Ovary (tissue), 9 donors: ENCODE data around the gene SUDS3. TPM values are rescaled to one million over a fixed set of nuclear protein-coding genes. Genes with fewer than 3 reads are reported as not detected.

Source experiments
- DNase-seq, 5 donors: peaks; one replicate each; pipeline ENCODE4 v3.0.0-alpha.2; 2019 to 2020
- H3K27ac ChIP-seq, 2 donors: fragments of 200-600 bp; one replicate each; pipeline versions ENCODE4 v1.5.1 to v1.8.0; 2019 to 2022
- H3K27me3 ChIP-seq: fragments of 200-600 bp; one replicate; pipeline ENCODE4 v1.8.0; 2022
- H3K36me3 ChIP-seq: fragments of 200-600 bp; sonication (generic); one replicate; pipeline ENCODE4 v1.5.1; 2019
- H3K4me1 ChIP-seq: one replicate; pipeline ENCODE4 v1.8.1; 2013; ENCODE audit warnings: mild to moderate bottlenecking, moderate library complexity; ENCODE audit not compliant: insufficient read depth
- H3K4me3 ChIP-seq: fragments of 200-600 bp; sonication (generic); one replicate; pipeline ENCODE4 v1.5.1; 2017
- H3K9me3 ChIP-seq, 2 donors: fragments of 200-600 bp in 1 of 2; sonication (generic) in 1 of 2; one replicate each; pipeline versions ENCODE4 v1.5.1 to v1.8.1; 2013 to 2019; ENCODE audit warnings: mild to moderate bottlenecking in 1 of 2, moderate library complexity in 1 of 2
- CTCF ChIP-seq, 3 donors: fragments of 450-650 bp in 2 of 3; fragments of 200-600 bp in 1 of 3; IDR thresholded peaks; one replicate each; pipeline versions ENCODE4 v1.5.1 to v1.8.0; 2016 to 2022; ENCODE audit warnings: antibody characterized with exemption in 3 of 3, mild to moderate bottlenecking in 1 of 3
- EP300 ChIP-seq: sonication (generic); formaldehyde crosslinking; IDR thresholded peaks from one replicate; pipeline ENCODE4 v1.6.1; 2017; ENCODE audit warnings: antibody characterized with exemption
- POLR2A ChIP-seq: fragments of 450-650 bp; IDR thresholded peaks from one replicate; pipeline ENCODE4 v1.6.1; 2017; ENCODE audit warnings: antibody characterized with exemption, mild to moderate bottlenecking, moderate library complexity
- WGBS, 3 donors: extraction: QIAGEN DNeasy Blood & Tissue Kit in 1 of 3; methylation state at CpG; one replicate each; pipeline versions ENCODE4 v1.1.5 to v1.1.7; 2013 to 2017; 5-methylcytosine and 5-hydroxymethylcytosine counted together
- intact Hi-C, 4 donors: fragments of 100-400 bp; cut with DNase I; formaldehyde crosslinking; loops; one replicate each; pipeline versions ENCODE4 v1.11.0 to v1.15.1; 2022 to 2023
- polyA plus RNA-seq, 2 donors: library from polyadenylated mRNA; stranded (reverse); fragments of 200-250 nt in 1 of 2; fragments of 350-450 nt in 1 of 2; fragmentation: Illumina TruSeq in 1 of 2; extraction: RNeasy Lipid Tissue Mini Kit (QIAGEN cat#74804) in 1 of 2; gene quantifications; one replicate each; pipeline ENCODE4 v1.2.3, GENCODE V29; 2013 to 2014
- total RNA-seq, 7 donors: library from RNA; depleted of rRNA in 2 of 7; stranded (reverse); fragments of >200 nt in 2 of 7; fragmentation: NEBNext Ultra II Directional in 3 of 7; extraction: Animal tissue kit (Norgen Biotek cat#: 25700) in 3 of 7; gene quantifications; one replicate each; pipeline versions ENCODE4 v1.1.0 to v1.2.4, GENCODE V29; 2016 to 2023
- donor health status: DM: no; HTN: no; CAD: no; lungs with moderate emphysema.
- donor health status: DM: no; HTN: no; CAD: no.
- donor health status: Bipolar disorder and iron deficiency.
- donor health status: DM: yes; HTN: yes; CAD: no.
- donor health status: DM: no; HTN: no; CAD: no.
- donor health status: DM: yes; HTN: yes; CAD: no.

Gene SUDS3
- total and polyA plus RNA-seq, 9 donors: 14.5 to 34.9 (median 27.7) TPM

DNA sequence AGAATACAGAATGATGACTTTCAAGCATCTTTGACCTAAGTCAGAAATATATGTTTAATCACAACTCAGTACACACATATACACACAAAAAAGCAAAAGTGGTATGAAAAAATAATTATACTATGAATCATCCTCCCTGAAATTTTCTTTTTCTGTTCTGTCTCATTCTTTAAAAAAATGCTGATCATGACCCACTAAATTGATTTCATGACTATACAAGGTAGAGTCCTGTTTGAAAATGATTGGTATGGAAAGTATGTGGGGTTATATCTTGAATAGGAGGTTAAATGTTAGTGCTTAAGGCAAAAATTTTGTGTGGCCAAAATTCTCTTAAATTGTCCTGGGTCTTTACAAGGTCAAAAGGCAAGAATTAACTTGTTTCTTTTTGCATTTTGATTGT is 80.4 kb downstream of the SUDS3 start:
- intact Hi-C loops: no loop called here
- H3K36me3 ChIP-seq: no peaks in the 10 kb centered on the region
- TF ChIP-seq POLR2A (no peak), EP300 (no peak), CTCF (IDR thresholded peaks at IDR 0.05) (no peak)
- no peak overlapping the region for H3K27ac ChIP-seq
- no peaks in the 10 kb centered on the region for H3K9me3 ChIP-seq
- no peaks in the 10 kb centered on the region for H3K27me3 ChIP-seq
- H3K4me3 ChIP-seq: no peak overlapping the region
- DNase-seq: no peak
- no peaks in the 10 kb centered on the region for H3K4me1 ChIP-seq

- no peak overlapping the region for H3K4me3 ChIP-seq
- intact Hi-C loops: no loop called here
- H3K4me1 ChIP-seq: no peaks in the 10 kb centered on the region
- H3K36me3 ChIP-seq: no peaks in the 10 kb centered on the region
- no peaks in the 10 kb centered on the region for H3K9me3 ChIP-seq
- TF ChIP-seq EP300 (no peak), POLR2A (no peak), CTCF (IDR thresholded peaks at IDR 0.05) (no peak)
- no peaks in the 10 kb centered on the region for H3K27me3 ChIP-seq
- no peak overlapping the region for H3K27ac ChIP-seq
- no peak for DNase-seq
- WGBS, 3 donors: 88 to 92% (median 90%) methylated on average over 4 of the region's 4 CpGs
Observed at GRCh38 chr12:118459110-118459509, 82.8 kb downstream of the SUDS3 start.

GRCh38 chr12:118463677-118464076 is 87.3 kb downstream of the SUDS3 start:
- Histone ChIP-seq H3K4me1 (no peaks in the 10 kb centered on the region), H3K4me3 (no peak overlapping the region), H3K36me3 (no peaks in the 10 kb centered on the region), H3K9me3 (no peaks in the 10 kb centered on the region), H3K27ac (no peak overlapping the region), H3K27me3 (no peaks in the 10 kb centered on the region)
- DNase-seq: no peak
- intact Hi-C loops: no loop called here
- no peak for TF ChIP-seq CTCF (IDR thresholded peaks at IDR 0.05)
- no peak for TF ChIP-seq EP300
- no peak for TF ChIP-seq POLR2A
- WGBS, 3 donors: 75 to 76% (median 76%) methylated on average over 4 of the region's 4 CpGs

DNA sequence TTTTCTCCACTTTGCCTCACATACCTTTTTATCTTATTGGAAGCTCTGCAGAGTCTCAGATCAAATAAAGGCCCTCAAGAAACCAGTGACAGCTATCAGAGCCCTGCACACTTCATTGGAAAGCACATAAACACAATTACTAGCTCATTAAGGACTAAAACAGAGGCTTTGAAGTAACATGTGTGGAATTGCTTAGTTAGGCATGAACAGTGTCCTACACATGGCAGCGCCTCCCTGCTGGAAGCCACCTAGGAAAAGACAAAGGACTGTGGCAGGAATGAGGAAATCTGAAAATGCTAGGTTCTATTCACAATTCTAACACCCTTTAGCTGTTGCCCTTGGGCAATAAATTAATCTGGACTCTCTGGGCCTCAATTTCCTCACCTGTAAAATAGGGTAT is 89.4 kb downstream of the SUDS3 start:
- no peak for TF ChIP-seq POLR2A
- no peak for TF ChIP-seq EP300
- no peak for TF ChIP-seq CTCF (IDR thresholded peaks at IDR 0.05)
- no peak overlapping the region for H3K4me3 ChIP-seq
- no peaks in the 10 kb centered on the region for H3K9me3 ChIP-seq
- no peak for DNase-seq
- no peak overlapping the region for H3K27ac ChIP-seq
- no peaks in the 10 kb centered on the region for H3K36me3 ChIP-seq
- no peaks in the 10 kb centered on the region for H3K27me3 ChIP-seq
- H3K4me1 ChIP-seq: no peaks in the 10 kb centered on the region
- WGBS, 3 donors: 82 to 95% (median 88%) methylated on average over 1 of the region's 1 CpG
- intact Hi-C loops: no loop called here

Other genes with a start within 250 kb of the SUDS3 start
- 100 to 1,000 TPM; 265 to 446 (median 274) TPM for gene PEBP1, start 240.4 kb upstream of the SUDS3 start, total RNA-seq
- gene PEBP1, start 240.4 kb upstream of the SUDS3 start, polyA plus RNA-seq: 100 to 1,000 TPM; 354 to 432 TPM
- gene TAOK3, start 3.6 kb upstream of the SUDS3 start, total RNA-seq: 10 to 100 TPM; 12.6 to 26.6 (median 23.0) TPM
- 10 to 100 TPM; 13.7 to 31.0 TPM for gene TAOK3, start 3.6 kb upstream of the SUDS3 start, polyA plus RNA-seq